Fibroblast of villous mesenchyme (primary cell): ENCODE results near the gene CIRBP. TPM values are rescaled to one million over a fixed set of nuclear protein-coding genes. Genes with fewer than 3 reads are reported as not detected.

Experiments
- DNase-seq: peaks from one replicate; pipeline ENCODE4 v3.0.0-alpha.2; 2010; ENCODE audit warnings: low read depth
- H3K4me3 ChIP-seq: 2 replicates; pipeline ENCODE4 v1.5.1; 2011; ENCODE audit warnings: low read depth, mild to moderate bottlenecking, low read length
- CTCF ChIP-seq: IDR thresholded peaks from 2 replicates; pipeline ENCODE4 v1.5.1; 2012; ENCODE audit warnings: low read depth, mild to moderate bottlenecking, low read length; ENCODE audit not compliant: insufficient read depth
- total RNA-seq: library from RNA; depleted of rRNA; stranded (reverse); fragments of >200 nt; gene quantifications from 2 replicates; pipeline ENCODE4 v1.2.3, GENCODE V29; 2012

Gene CIRBP
- total RNA-seq, 1 donor: 85.5 TPM

- H3K4me3 ChIP-seq: peak overlapping the region; percentile 45
- DNase-seq: no peak
- no peak for TF ChIP-seq CTCF
These were observed 33.2 kb upstream of the CIRBP start for GRCh38 chr19:1235625-1236538.

- peak overlapping the region; percentile 76 for H3K4me3 ChIP-seq
- DNase-seq: no peak
- TF ChIP-seq CTCF: no peak
These were observed 32.6 kb upstream of the CIRBP start for GRCh38 chr19:1236576-1236975.

GRCh38 chr19:1237027-1237659 is 32.0 kb upstream of the CIRBP start:
- H3K4me3 ChIP-seq: peak overlapping the region; percentile 76
- no peak for DNase-seq
- TF ChIP-seq CTCF: no peak

GRCh38 chr19:1237754-1238368 is 31.3 kb upstream of the CIRBP start, which contains the start of gene CBARP:
Gene CBARP, minus strand, starts transcription at chr19:1238005. Its CDS starts 1,905 bp downstream, at chr19:1236100.
- peak; percentile 34 for DNase-seq
- H3K4me3 ChIP-seq: peak within 1 kb of the TSS; percentile 76
- TF ChIP-seq CTCF: no peak

- peak overlapping the region; percentile 47 for H3K4me3 ChIP-seq
- no peak for DNase-seq
- TF ChIP-seq CTCF: no peak
These were observed 30.5 kb upstream of the CIRBP start for GRCh38 chr19:1238369-1239303.

GRCh38 chr19:1239420-1239795 is 29.7 kb upstream of the CIRBP start:
- DNase-seq: no peak
- TF ChIP-seq CTCF: no peak
- H3K4me3 ChIP-seq: no peak overlapping the region
